Pancreas (tissue), 10 donors: ENCODE results near the gene BRD2. TPM values are rescaled to one million over a fixed set of nuclear protein-coding genes. Genes with fewer than 3 reads are reported as not detected.

Experiments used
- ATAC-seq, 4 donors: fragments of 200-7000 bp; cut with Tn5 transposase; one replicate each; pipeline versions ENCODE4 v1.8.0 to v1.9.1; 2020; ENCODE audit warnings: mild to moderate bottlenecking in 4 of 4, moderate library complexity in 4 of 4
- DNase-seq, 6 donors: peaks; one replicate each; pipeline ENCODE4 v3.0.0-alpha.2; 2020
- FAIRE-seq: peaks from 2 replicates; lab custom pipeline; 2012; peaks lifted over from hg19 to GRCh38; lab: Jason Lieb, UNC
- H3K27ac ChIP-seq, 4 donors: fragments of 200-600 bp; sonication (generic); 1 replicate in 3 of 4; 2 replicates in 1 of 4; pipeline versions ENCODE4 v1.5.0 to v1.8.0; 2020
- H3K27me3 ChIP-seq, 4 donors: fragments of 200-600 bp; one replicate each; pipeline ENCODE4 v1.8.0; 2021
- H3K36me3 ChIP-seq, 3 donors: fragments of 200-600 bp; sonication (generic) in 1 of 3; one replicate each; pipeline versions ENCODE4 v1.5.0 to v1.8.0; 2020 to 2021
- H3K4me1 ChIP-seq, 3 donors: fragments of 200-600 bp; one replicate each; pipeline ENCODE4 v1.8.0; 2021
- H3K4me3 ChIP-seq, 4 donors: fragments of 200-600 bp; sonication (generic) in 2 of 4; one replicate each; pipeline versions ENCODE4 v1.5.0 to v1.8.0; 2020 to 2021
- H3K9me3 ChIP-seq, 4 donors: fragments of 200-600 bp; one replicate each; pipeline ENCODE4 v1.8.0; 2021
- CTCF ChIP-seq, 4 donors: fragments of 200-600 bp; sonication (generic) in 3 of 4; IDR thresholded peaks; one replicate each; pipeline versions ENCODE4 v1.5.0 to v1.8.0; 2021; ENCODE audit warnings: antibody characterized with exemption in 4 of 4
- WGBS, 2 donors: extraction: QIAGEN DNeasy Blood & Tissue Kit; methylation state at CpG; one replicate each; pipeline ENCODE4 v1.1.7; 2013; 5-methylcytosine and 5-hydroxymethylcytosine counted together
- intact Hi-C, 3 donors: fragments of 100-400 bp; cut with DNase I; formaldehyde crosslinking; loops; one replicate each; pipeline versions ENCODE4 v1.11.1 to v1.14.2; 2022
- polyA plus RNA-seq, 2 donors: library from polyadenylated mRNA; stranded (reverse); fragments of 200-250 nt; gene quantifications; one replicate each; pipeline ENCODE4 v1.2.3, GENCODE V29; 2013
- total RNA-seq, 6 donors: library from RNA; stranded (reverse); fragmentation: NEBNext Ultra II Directional in 4 of 6; extraction: Animal tissue kit (Norgen Biotek cat#: 25700) in 4 of 6; gene quantifications; one replicate each; pipeline versions ENCODE4 v1.2.1 to v1.2.4, GENCODE V29; 2021 to 2023
- donor health status: healthy with polysubstance abuse.
- donor health status: DM: no; HTN: no; CAD: no; lungs with moderate emphysema.
- donor health status: DM: no; HTN: no; CAD: no.
- donor health status: control.
- donor health status: control.
- donor health status: Bipolar disorder and iron deficiency.
- donor health status: DM: yes; HTN: yes; CAD: no.
- donor health status: DM: no; HTN: no; CAD: no.
- donor health status: DM: no; HTN: no; CAD: no.
- donor health status: DM: yes; HTN: yes; CAD: no.

Gene BRD2
- total and polyA plus RNA-seq, 8 donors = 50.5 to 128 (median 88.9) TPM

- no peaks in the 10 kb centered on the region for H3K36me3 ChIP-seq
- no peak overlapping the region for H3K27ac ChIP-seq
- intact Hi-C loops = loop anchor here in 1 of 3 donors (10.0 kb wide), 1 partner anchor 53 kb away; no protein-coding TSS in a partner anchor
- ATAC-seq (no peak), FAIRE-seq (no peak), DNase-seq (no peak)
- no peak for TF ChIP-seq CTCF (IDR thresholded peaks at IDR 0.05)
- no peaks in the 10 kb centered on the region for H3K4me1 ChIP-seq
- H3K27me3 ChIP-seq = no peaks in the 10 kb centered on the region
- H3K4me3 ChIP-seq = no peak overlapping the region
- H3K9me3 ChIP-seq = no peaks in the 10 kb centered on the region
- WGBS, 2 donors = 77 to 80% methylated on average over 7 of the region's 7 CpGs
Measured at GRCh38 chr6:32932132-32932868, 36.1 kb upstream of the BRD2 start.

GRCh38 chr6:32933661-32934085, 34.7 kb upstream of the BRD2 start:
- no peak overlapping the region for H3K27ac ChIP-seq
- H3K4me1 ChIP-seq = no peaks in the 10 kb centered on the region
- 1 to 3% methylated on average over 3 of the region's 3 CpGs for WGBS, 2 donors
- H3K27me3 ChIP-seq = no peaks in the 10 kb centered on the region
- H3K4me3 ChIP-seq = no peak overlapping the region
- peak; percentile 47 to 69 (median 62) for TF ChIP-seq CTCF (IDR thresholded peaks at IDR 0.05)
- FAIRE-seq (peak; percentile 79), ATAC-seq (peak; percentile 43 to 86 (median 80)), DNase-seq (peak in 5 of 6 donors; percentile 55 to 86 (median 71))
- H3K9me3 ChIP-seq = no peaks in the 10 kb centered on the region
- no peaks in the 10 kb centered on the region for H3K36me3 ChIP-seq
- intact Hi-C loops = loop anchor here in 1 of 3 donors (10.0 kb wide), 1 partner anchor 51 kb away; no protein-coding TSS in a partner anchor

- DNase-seq (no peak), FAIRE-seq (no peak), ATAC-seq (no peak)
- no peaks in the 10 kb centered on the region for H3K9me3 ChIP-seq
- TF ChIP-seq CTCF (IDR thresholded peaks at IDR 0.05) = no peak
- H3K27ac ChIP-seq = no peak overlapping the region
- no peaks in the 10 kb centered on the region for H3K27me3 ChIP-seq
- intact Hi-C loops = loop anchor here in 2 of 3 donors (5.0 to 10.0 kb wide), 2 partner anchors 47 to 49 kb away; no protein-coding TSS in a partner anchor
- no peaks in the 10 kb centered on the region for H3K36me3 ChIP-seq
- H3K4me3 ChIP-seq = no peak overlapping the region
- H3K4me1 ChIP-seq = peaks cover 0 to 4% (median 0%) of the 10 kb centered on the region in 3 donors
- WGBS, 2 donors = 82 to 88% methylated on average over 4 of the region's 4 CpGs
Measured at GRCh38 chr6:32935551-32936238, 32.7 kb upstream of the BRD2 start.

- WGBS, 2 donors = 53 to 64% methylated on average over 12 of the region's 12 CpGs
- no peak for TF ChIP-seq CTCF (IDR thresholded peaks at IDR 0.05)
- peak in 2 of 4 donors; percentile 8 to 11 for ATAC-seq
- no peaks in the 10 kb centered on the region for H3K36me3 ChIP-seq
- H3K4me3 ChIP-seq = no peak overlapping the region
- no peaks in the 10 kb centered on the region for H3K27me3 ChIP-seq
- peak overlapping the region in 1 of 4 donors; percentile 60 for H3K27ac ChIP-seq
- no peak for DNase-seq
- FAIRE-seq = no peak
- peaks cover 0 to 4% (median 0%) of the 10 kb centered on the region in 3 donors for H3K4me1 ChIP-seq
- intact Hi-C loops = loop anchor here in 2 of 3 donors (5.0 to 10.0 kb wide), 2 partner anchors 46 to 48 kb away; no protein-coding TSS in a partner anchor
- H3K9me3 ChIP-seq = no peaks in the 10 kb centered on the region
Measured at GRCh38 chr6:32936239-32937152, 31.9 kb upstream of the BRD2 start.
